ENCODE results near the gene LYPD6B.

DNA sequence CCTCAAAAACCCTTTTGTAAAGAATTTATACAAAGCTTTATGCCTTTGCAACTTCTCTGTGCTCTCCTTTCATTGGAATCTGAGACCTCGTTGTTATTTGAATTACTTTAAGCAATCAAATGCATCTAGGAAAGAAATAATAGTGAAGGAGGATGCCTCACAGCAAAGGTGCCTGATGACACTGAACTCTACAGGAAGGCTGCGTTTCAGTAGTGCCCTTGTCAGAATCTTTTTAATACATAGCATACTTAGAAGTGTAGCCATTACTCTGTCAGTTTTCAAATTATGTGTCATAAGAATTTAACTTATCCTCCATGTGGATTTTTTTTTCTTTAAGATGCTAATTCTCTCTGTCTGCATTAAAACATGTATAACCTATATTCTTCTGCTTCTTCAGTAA lies 9.6 kb upstream of the LYPD6B start:
- no peak for TF ChIP-seq CTCF (conservative IDR thresholded peaks at IDR 0.05; ENCODE audit: low read depth, low read length)
- no peak for TF ChIP-seq EZH2 (IDR thresholded peaks at IDR 0.05; ENCODE audit: low read length, unreplicated experiment)
- no peak for TF ChIP-seq EZH2phosphoT487 (IDR thresholded peaks at IDR 0.05; ENCODE audit: borderline replicate concordance, low read length)

Data from PC-3 (cell line).